Measurements from ENCODE around the gene RNFT2.

- TF ChIP-seq CTCF (IDR thresholded peaks at IDR 0.05; ENCODE audit: low read depth, low read length, poor library complexity, severe bottlenecking) (no peak), EZH2phosphoT487 (IDR thresholded peaks at IDR 0.05; ENCODE audit: borderline replicate concordance, low read length) (no peak)
Observed at GRCh38 chr12:116812238-116812637, 74.1 kb downstream of the RNFT2 start.

All from DOHH2 (cell line).